ENCODE measurements around the gene CDH13. TPM values are rescaled to one million over a fixed set of nuclear protein-coding genes. Genes with fewer than 3 reads are reported as not detected.

CDH13 gene
- total RNA-seq, 1 donor from 2014 or later, result 14.3 TPM

DNA sequence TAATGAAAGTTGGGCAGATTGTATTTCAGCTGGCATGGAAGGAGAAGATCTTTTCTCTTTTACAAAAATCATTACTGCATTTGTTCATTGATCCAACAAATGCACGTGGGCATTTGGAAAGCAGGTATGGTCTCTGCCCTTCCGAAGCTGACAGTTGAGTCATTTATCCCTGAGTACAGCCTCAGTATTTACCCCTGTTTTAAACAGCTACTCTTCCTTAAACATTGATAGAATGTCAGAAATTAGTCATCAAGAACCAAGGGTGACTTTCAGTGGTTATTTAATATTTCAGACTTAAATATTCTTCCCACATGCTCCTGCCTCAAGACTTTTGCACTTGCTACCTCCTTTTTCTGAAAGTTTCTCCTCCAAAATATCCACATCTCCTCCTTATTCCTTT lies 954.3 kb downstream of the CDH13 start:
- no peaks in the 10 kb centered on the region for H3K36me3 ChIP-seq
- H3K27me3 ChIP-seq (ENCODE audit: low read depth), result no peaks in the 10 kb centered on the region
- H3K4me3 ChIP-seq, result no peak overlapping the region
- no peaks in the 10 kb centered on the region for H3K9me3 ChIP-seq
- no peak for DNase-seq
- H3K27ac ChIP-seq, result no peak overlapping the region
- no peak for TF ChIP-seq CTCF (IDR thresholded peaks at IDR 0.05)
- intact Hi-C loops (cut with DNase I), result no loop called here
- H3K4me1 ChIP-seq, result no peaks in the 10 kb centered on the region
- ATAC-seq, result no peak

GRCh38 chr16:83581994-83582747 lies 955.4 kb downstream of the CDH13 start:
- H3K36me3 ChIP-seq, result no peaks in the 10 kb centered on the region
- H3K27ac ChIP-seq, result no peak overlapping the region
- TF ChIP-seq CTCF (IDR thresholded peaks at IDR 0.05), result no peak
- H3K9me3 ChIP-seq, result no peaks in the 10 kb centered on the region
- H3K4me1 ChIP-seq, result no peaks in the 10 kb centered on the region
- ATAC-seq (no peak), DNase-seq (no peak)
- intact Hi-C loops (cut with DNase I), result no loop called here
- H3K27me3 ChIP-seq (ENCODE audit: low read depth), result no peaks in the 10 kb centered on the region
- no peak overlapping the region for H3K4me3 ChIP-seq

GRCh38 chr16:83586036-83586435 lies 959.3 kb downstream of the CDH13 start:
- intact Hi-C loops (cut with DNase I), result no loop called here
- no peak overlapping the region for H3K4me3 ChIP-seq
- H3K9me3 ChIP-seq, result no peaks in the 10 kb centered on the region
- no peak for ATAC-seq
- no peak for DNase-seq
- H3K36me3 ChIP-seq, result no peaks in the 10 kb centered on the region
- no peak for TF ChIP-seq CTCF (IDR thresholded peaks at IDR 0.05)
- no peaks in the 10 kb centered on the region for H3K4me1 ChIP-seq
- H3K27me3 ChIP-seq (ENCODE audit: low read depth), result no peaks in the 10 kb centered on the region
- H3K27ac ChIP-seq, result no peak overlapping the region

- no peak overlapping the region for H3K4me3 ChIP-seq
- no peaks in the 10 kb centered on the region for H3K36me3 ChIP-seq
- no peak overlapping the region for H3K27ac ChIP-seq
- DNase-seq (no peak), ATAC-seq (no peak)
- intact Hi-C loops (cut with DNase I), result no loop called here
- no peaks in the 10 kb centered on the region for H3K9me3 ChIP-seq
- TF ChIP-seq CTCF (IDR thresholded peaks at IDR 0.05), result no peak
- no peaks in the 10 kb centered on the region for H3K27me3 ChIP-seq (ENCODE audit: low read depth)
- H3K4me1 ChIP-seq, result no peaks in the 10 kb centered on the region
These were observed 959.9 kb downstream of the CDH13 start for GRCh38 chr16:83586461-83587200.

DNA sequence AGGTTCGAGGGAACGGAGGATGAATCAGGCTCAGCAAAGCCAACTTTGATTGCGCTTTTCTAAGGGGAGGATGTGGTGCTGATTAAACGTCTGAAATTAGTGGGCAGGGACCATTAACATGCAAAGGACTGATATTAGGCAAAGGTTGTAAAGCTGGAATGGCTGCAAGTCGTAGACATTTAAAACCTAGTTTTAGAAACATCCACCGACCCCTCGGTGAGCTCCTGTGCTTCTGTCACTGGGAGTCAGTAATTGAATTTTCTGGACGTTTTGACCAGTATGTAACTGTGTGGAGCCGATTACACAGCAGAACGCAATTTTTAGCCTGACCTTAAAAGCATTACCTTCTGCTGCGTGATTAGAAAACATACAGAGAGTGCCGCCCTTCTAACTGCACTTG lies 960.4 kb downstream of the CDH13 start:
- intact Hi-C loops (cut with DNase I), result no loop called here
- ATAC-seq (no peak), DNase-seq (no peak)
- Histone ChIP-seq H3K4me1 (no peaks in the 10 kb centered on the region), H3K4me3 (no peak overlapping the region), H3K9me3 (no peaks in the 10 kb centered on the region), H3K27me3 (ENCODE audit: low read depth) (no peaks in the 10 kb centered on the region), H3K36me3 (no peaks in the 10 kb centered on the region), H3K27ac (no peak overlapping the region)
- TF ChIP-seq CTCF (IDR thresholded peaks at IDR 0.05), result no peak
